Testis (tissue), 3 donors: ENCODE results near the gene HS2ST1. TPM values are rescaled to one million over a fixed set of nuclear protein-coding genes. Genes with fewer than 3 reads are reported as not detected.

Source experiments
- DNase-seq: peaks from one replicate; pipeline ENCODE4 v3.0.0-alpha.2; 2019
- H3K27ac ChIP-seq, 2 donors: fragments of 200-600 bp; sonication (generic); one replicate each; pipeline ENCODE4 v1.5.1; 2019
- H3K27me3 ChIP-seq: fragments of 200-600 bp; sonication (generic); one replicate; pipeline ENCODE4 v1.5.1; 2019
- H3K36me3 ChIP-seq: fragments of 200-600 bp; sonication (generic); one replicate; pipeline ENCODE4 v1.5.1; 2017; ENCODE audit warnings: low read depth; ENCODE audit errors: missing control alignments
- H3K4me1 ChIP-seq: fragments of 200-600 bp; sonication (generic); one replicate; pipeline ENCODE4 v1.5.1; 2019
- H3K4me3 ChIP-seq, 2 donors: fragments of 200-600 bp; sonication (generic); one replicate each; pipeline ENCODE4 v1.5.1; 2017 to 2019
- H3K9me3 ChIP-seq: fragments of 200-600 bp; sonication (generic); one replicate; pipeline ENCODE4 v1.5.1; 2017
- CTCF ChIP-seq, 3 experiments: fragments of 450-650 bp in 2 of 3; fragments of 200-600 bp in 1 of 3; sonication (generic) in 1 of 3; IDR thresholded peaks; one replicate each; pipeline ENCODE4 v1.5.1; 2016 to 2019; ENCODE audit warnings: antibody characterized with exemption in 3 of 3, mild to moderate bottlenecking in 2 of 3, moderate library complexity in 1 of 3
- POLR2A ChIP-seq: fragments of 450-650 bp; IDR thresholded peaks from one replicate; pipeline ENCODE4 v1.6.1; 2017; ENCODE audit warnings: antibody characterized with exemption, mild to moderate bottlenecking, moderate library complexity
- WGBS, 2 donors: methylation state at CpG; one replicate each; pipeline ENCODE4 v1.1.5; 2018; 5-methylcytosine and 5-hydroxymethylcytosine counted together
- intact Hi-C: fragments of 100-400 bp; cut with DNase I; formaldehyde crosslinking; loops from one replicate; pipeline ENCODE4 v1.15.1; 2023; ENCODE audit warnings: low total_unique reads
- polyA plus RNA-seq: library from polyadenylated mRNA; stranded (reverse); fragments of 350-450 nt; fragmentation: Illumina TruSeq; extraction: RNeasy Lipid Tissue Mini Kit (QIAGEN cat#74804); gene quantifications from one replicate; pipeline ENCODE4 v1.2.3, GENCODE V29; 2014; ENCODE audit warnings: low read depth, low replicate concordance; ENCODE audit not compliant: insufficient read depth
- total RNA-seq, 2 donors: library from RNA; depleted of rRNA; stranded (reverse); fragments of >200 nt; gene quantifications; one replicate each; pipeline ENCODE4 v1.2.3, GENCODE V29; 2016

HS2ST1 gene
- total and polyA plus RNA-seq, 3 donors from 2014 or later: 12.8 to 22.4 (median 21.1) TPM

- no peaks in the 10 kb centered on the region for H3K27me3 ChIP-seq
- H3K9me3 ChIP-seq: no peaks in the 10 kb centered on the region
- TF ChIP-seq CTCF (IDR thresholded peaks at IDR 0.05): no peak
- TF ChIP-seq POLR2A: no peak
- DNase-seq: no peak
- no peaks in the 10 kb centered on the region for H3K4me1 ChIP-seq
- no peak overlapping the region for H3K27ac ChIP-seq
- H3K4me3 ChIP-seq: no peak overlapping the region
- no peaks in the 10 kb centered on the region for H3K36me3 ChIP-seq
- intact Hi-C loops: no loop called here
Measured at GRCh38 chr1:87104945-87105344, 190.5 kb downstream of the HS2ST1 start.

DNA sequence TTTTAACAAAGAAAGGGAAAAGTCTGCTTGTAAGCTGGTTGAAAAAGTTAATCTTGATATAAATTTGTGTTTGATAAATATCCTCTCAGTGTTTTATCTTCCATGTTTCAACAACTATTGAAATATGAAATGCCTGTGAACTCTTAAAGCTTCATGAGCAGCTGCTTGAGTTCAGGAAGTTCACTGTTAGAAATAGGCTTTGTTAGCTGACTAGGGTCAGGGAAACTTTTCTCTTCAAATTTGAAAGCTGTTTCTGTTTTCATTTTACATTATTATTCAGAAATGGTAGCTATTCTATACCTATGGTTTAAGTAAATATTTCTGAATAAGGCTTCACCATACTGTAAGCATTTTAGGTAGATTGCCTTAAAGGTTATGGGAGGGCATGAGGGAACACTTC is 191.7 kb downstream of the HS2ST1 start:
- Histone ChIP-seq H3K9me3 (no peaks in the 10 kb centered on the region), H3K27ac (no peak overlapping the region), H3K36me3 (no peaks in the 10 kb centered on the region), H3K27me3 (no peaks in the 10 kb centered on the region), H3K4me3 (no peak overlapping the region), H3K4me1 (no peaks in the 10 kb centered on the region)
- TF ChIP-seq CTCF (IDR thresholded peaks at IDR 0.05) (no peak), POLR2A (no peak)
- intact Hi-C loops: no loop called here
- no peak for DNase-seq

DNA sequence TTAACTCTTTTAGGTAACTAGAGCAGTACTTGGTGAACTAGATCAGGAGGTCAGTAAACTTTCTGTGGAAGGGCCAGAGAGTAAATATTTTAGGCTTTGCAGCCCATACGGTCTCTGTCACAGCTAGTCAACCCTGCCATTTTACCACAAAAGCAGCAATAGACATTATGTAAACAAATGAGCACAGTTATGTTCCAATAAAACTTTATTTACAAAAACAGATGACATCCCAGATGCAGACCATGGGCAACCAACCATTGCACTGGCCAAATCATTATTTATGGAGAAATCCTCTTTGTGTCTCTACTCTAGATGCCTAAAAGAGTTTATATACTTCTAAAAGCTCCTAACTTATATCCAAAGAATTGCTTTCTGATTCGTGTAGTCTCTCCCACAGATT is 192.4 kb downstream of the HS2ST1 start:
- no peaks in the 10 kb centered on the region for H3K36me3 ChIP-seq
- no peak for DNase-seq
- H3K9me3 ChIP-seq: no peaks in the 10 kb centered on the region
- intact Hi-C loops: no loop called here
- no peaks in the 10 kb centered on the region for H3K4me1 ChIP-seq
- H3K4me3 ChIP-seq: no peak overlapping the region
- H3K27ac ChIP-seq: no peak overlapping the region
- TF ChIP-seq POLR2A: no peak
- TF ChIP-seq CTCF (IDR thresholded peaks at IDR 0.05): no peak
- 78 to 91% methylated on average over 2 of the region's 2 CpGs for WGBS, 2 donors
- H3K27me3 ChIP-seq: no peaks in the 10 kb centered on the region

DNA sequence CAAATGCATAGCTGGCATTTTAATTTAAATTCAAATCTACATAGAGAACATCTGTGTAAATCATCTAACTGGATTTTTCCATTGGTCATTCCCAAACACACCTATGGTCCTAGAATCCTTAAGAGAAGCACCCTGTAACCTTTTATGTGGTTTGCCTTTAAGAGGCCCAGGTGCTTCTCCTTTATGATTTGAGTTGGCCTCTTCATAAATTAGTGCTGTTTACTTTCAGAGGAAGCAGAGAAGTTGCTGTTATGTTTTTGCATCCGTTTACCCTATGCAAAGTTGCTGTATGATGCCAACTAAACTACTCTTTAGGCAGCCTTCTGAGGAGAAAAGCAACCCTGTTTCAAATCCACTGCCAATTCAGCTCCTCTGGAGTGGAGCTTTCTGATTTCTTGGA is 193.8 kb downstream of the HS2ST1 start:
- DNase-seq: no peak

More for the DNA sequence above, 193.8 kb downstream of the HS2ST1 start:
- WGBS, 2 donors: 73 to 79% methylated on average over 1 of the region's 1 CpG
- no peaks in the 10 kb centered on the region for H3K27me3 ChIP-seq
- H3K4me1 ChIP-seq: no peaks in the 10 kb centered on the region
- intact Hi-C loops: no loop called here
- H3K36me3 ChIP-seq: no peaks in the 10 kb centered on the region
- no peak overlapping the region for H3K27ac ChIP-seq
- TF ChIP-seq POLR2A: no peak
- TF ChIP-seq CTCF (IDR thresholded peaks at IDR 0.05): no peak
- no peaks in the 10 kb centered on the region for H3K9me3 ChIP-seq
- no peak overlapping the region for H3K4me3 ChIP-seq
